HepG2 (cell line): Measurements from ENCODE around the gene RPUSD4. TPM values are rescaled to one million over a fixed set of nuclear protein-coding genes. Genes with fewer than 3 reads are reported as not detected.
A peak's percentile ranks its signal among the peaks of the same experiment; 100 is the strongest.

ENCODE experiments used
- AGO2 ChIP-seq: fragments of 200-400 bp; formaldehyde crosslinking; optimal IDR thresholded peaks from 2 replicates; pipeline ENCODE3; 2017; ENCODE audit warnings: mild to moderate bottlenecking, low read depth, low read length, moderate library complexity
- CEBPB ChIP-seq: IDR thresholded peaks from 2 replicates; pipeline ENCODE4 v1.6.1; 2011; ENCODE audit warnings: low read depth, low read length, improper control_type of control experiment, borderline replicate concordance
- CREB1 ChIP-seq, 2 experiments: fragments of 450-650 bp in 1 of 2; IDR thresholded peaks; 2 replicates each; pipeline ENCODE4 v1.6.1; 2016 to 2017; ENCODE audit warnings: control low read depth in 1 of 2, mild to moderate bottlenecking in 1 of 2, missing compliant biosample characterization in 1 of 2, missing genetic modification characterization in 1 of 2
- EEA1 ChIP-seq: sonication (generic); formaldehyde crosslinking; IDR thresholded peaks from 2 replicates; pipeline ENCODE4 v1.5.1; 2020; ENCODE audit warnings: mild to moderate bottlenecking, missing genetic modification reagents, borderline replicate concordance
- ETV5 ChIP-seq: IDR thresholded peaks from 2 replicates; pipeline ENCODE4 v1.6.1; 2018; ENCODE audit warnings: missing biosample characterization, missing genetic modification reagents, inconsistent platforms, borderline replicate concordance
- FOXA3 ChIP-seq: IDR thresholded peaks from 2 replicates; pipeline ENCODE4 v1.6.1; 2016; ENCODE audit warnings: missing genetic modification reagents, missing compliant biosample characterization
- HMG20A ChIP-seq: IDR thresholded peaks from 2 replicates; pipeline ENCODE4 v1.6.1; 2016; ENCODE audit warnings: borderline replicate concordance
- HNF4A ChIP-seq: sonication (generic); formaldehyde crosslinking; IDR thresholded peaks from 2 replicates; pipeline ENCODE4 v1.4.0; 2020; ENCODE audit warnings: missing genetic modification reagents
- HNRNPLL ChIP-seq: fragments of 200-400 bp; formaldehyde crosslinking; IDR thresholded peaks from 2 replicates; pipeline ENCODE4 v1.6.1; 2017; ENCODE audit warnings: mild to moderate bottlenecking, low read depth, low read length; ENCODE audit not compliant: poor library complexity, severe bottlenecking
- JDP2 ChIP-seq: sonication (generic); formaldehyde crosslinking; IDR thresholded peaks from 2 replicates; pipeline ENCODE4 v1.8.1; 2022; ENCODE audit warnings: missing genetic modification reagents, borderline replicate concordance
- KAT8 ChIP-seq: IDR thresholded peaks from 2 replicates; pipeline ENCODE4 v1.6.1; 2016; ENCODE audit warnings: missing genetic modification reagents, missing compliant biosample characterization
- KLF15 ChIP-seq: sonication (generic); formaldehyde crosslinking; IDR thresholded peaks from 2 replicates; pipeline ENCODE4 v1.8.1; 2023; ENCODE audit warnings: borderline replicate concordance, mild to moderate bottlenecking, inconsistent platforms, missing genetic modification reagents, mixed read lengths
- MYNN ChIP-seq: sonication (generic); formaldehyde crosslinking; IDR thresholded peaks from 2 replicates; pipeline ENCODE4 v1.4.0; 2020; ENCODE audit warnings: mild to moderate bottlenecking, low read depth, missing genetic modification reagents
- NCOR1 ChIP-seq: fragments of 200-600 bp; sonication (generic); IDR thresholded peaks from 2 replicates; pipeline ENCODE4 v1.7.0; 2017; ENCODE audit warnings: antibody characterized with exemption, low read length, borderline replicate concordance
- PRMT3 ChIP-seq: sonication (generic); formaldehyde crosslinking; IDR thresholded peaks from 2 replicates; pipeline ENCODE4 v1.8.1; 2022; ENCODE audit warnings: low read depth, mild to moderate bottlenecking, moderate library complexity, missing genetic modification reagents, borderline replicate concordance
- SALL1 ChIP-seq: sonication (generic); formaldehyde crosslinking; IDR thresholded peaks from 2 replicates; pipeline ENCODE4 v1.8.0; 2022; ENCODE audit warnings: mild to moderate bottlenecking, missing genetic modification reagents
- THAP11 ChIP-seq: IDR thresholded peaks from 2 replicates; pipeline ENCODE4 v1.6.1; 2016; ENCODE audit warnings: missing biosample characterization, missing genetic modification reagents
- ZNF660 ChIP-seq: sonication (generic); formaldehyde crosslinking; IDR thresholded peaks from 2 replicates; pipeline ENCODE4 v1.5.1; 2020; ENCODE audit warnings: mild to moderate bottlenecking, low read depth, missing genetic modification reagents, borderline replicate concordance
- polyA plus RNA-seq, 8 experiments: library from polyadenylated mRNA; depleted of rRNA in 3 of 8; stranded (reverse) in 7 of 8; unstranded in 1 of 8; fragments of >200 nt; fragmentation: Illumina TruSeq in 4 of 8; extraction: Trizol in 4 of 8; gene quantifications; 2 replicates each; pipeline versions ENCODE4 v1.2.1 to v1.2.3, GENCODE V29; 2011 to 2016; ENCODE audit warnings: low read depth in 4 of 8, missing spikeins in 1 of 8, mixed read lengths in 1 of 8; ENCODE audit not compliant: insufficient read depth in 1 of 8
- total RNA-seq, 5 experiments: library from RNA; depleted of rRNA; stranded (reverse); fragments of >200 nt; fragmentation: Illumina TruSeq; extraction: Trizol; gene quantifications; 2 replicates each; pipeline ENCODE4 v1.2.3, GENCODE V29; 2016; ENCODE audit warnings: low read depth in 1 of 5
- TF ChIP-seq, protein P1 (sequence below): sonication (generic); formaldehyde crosslinking; IDR thresholded peaks from 2 replicates; pipeline ENCODE4 v1.8.0; 2022; ENCODE audit warnings: missing genetic modification reagents, mild to moderate bottlenecking, borderline replicate concordance
- TF ChIP-seq, protein P2 (sequence below): sonication (generic); formaldehyde crosslinking; IDR thresholded peaks from 2 replicates; pipeline ENCODE4 v1.5.0; 2020; ENCODE audit warnings: mild to moderate bottlenecking, missing genetic modification reagents, borderline replicate concordance

The RPUSD4 gene
- total and polyA plus RNA-seq, 2 of the 13 experiments (the other 11 are each of a cell fraction or from before 2014, with no cell fraction given) = 45.0 to 52.9 TPM

DNA sequence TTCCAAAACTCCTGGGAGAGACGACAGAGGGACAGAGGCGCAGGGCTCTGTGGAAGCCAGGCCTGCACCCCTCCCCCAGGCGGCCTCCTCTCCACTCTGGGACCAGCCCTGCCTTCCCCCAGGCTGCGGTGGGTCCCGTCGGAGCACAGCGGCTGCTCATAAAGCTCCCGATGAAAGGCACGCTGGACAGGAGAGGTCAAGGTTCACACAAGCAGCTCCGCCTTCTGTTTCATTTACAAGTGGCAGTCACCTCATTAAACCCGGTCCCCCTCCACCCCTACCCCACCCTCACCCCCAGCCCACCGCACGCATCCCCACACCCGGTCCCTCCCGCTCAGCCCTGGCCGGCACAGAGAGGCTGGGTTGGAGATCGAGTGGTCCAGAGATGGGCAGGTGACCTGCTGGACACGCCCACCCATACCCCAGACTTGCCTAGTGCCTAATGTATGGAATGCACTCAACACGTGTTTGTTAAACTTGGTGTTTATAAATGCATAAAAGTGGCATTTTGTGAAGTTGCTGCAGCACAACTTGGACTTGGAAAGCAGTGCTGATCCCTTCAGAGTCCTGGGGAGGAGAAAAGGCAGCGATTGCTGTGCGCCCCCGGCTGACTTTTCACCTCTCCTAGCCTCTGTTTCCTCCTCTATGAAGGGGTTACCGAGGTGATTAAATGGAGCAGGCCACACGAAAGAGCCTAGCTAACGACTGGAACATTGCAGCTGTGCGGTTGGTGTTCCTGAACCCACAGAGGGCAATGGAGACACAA is 26.0 kb downstream of the RPUSD4 start (continued):
- TF ChIP-seq, protein P1, sequence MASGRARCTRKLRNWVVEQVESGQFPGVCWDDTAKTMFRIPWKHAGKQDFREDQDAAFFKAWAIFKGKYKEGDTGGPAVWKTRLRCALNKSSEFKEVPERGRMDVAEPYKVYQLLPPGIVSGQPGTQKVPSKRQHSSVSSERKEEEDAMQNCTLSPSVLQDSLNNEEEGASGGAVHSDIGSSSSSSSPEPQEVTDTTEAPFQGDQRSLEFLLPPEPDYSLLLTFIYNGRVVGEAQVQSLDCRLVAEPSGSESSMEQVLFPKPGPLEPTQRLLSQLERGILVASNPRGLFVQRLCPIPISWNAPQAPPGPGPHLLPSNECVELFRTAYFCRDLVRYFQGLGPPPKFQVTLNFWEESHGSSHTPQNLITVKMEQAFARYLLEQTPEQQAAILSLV (CRISPR knock-in tag) = 0 out of 2 replicates have a peak, but pooled peaks have one; percentile 78
- TF ChIP-seq HMG20A (CRISPR knock-in tag) (no peak), KLF15 (no peak), THAP11 (no peak), EEA1 (CRISPR knock-in tag) (no peak), PRMT3 (CRISPR knock-in tag) (peak; percentile 55; the same call in 1 of the 2 replicates), ETV5 (CRISPR knock-in tag) (no peak), SALL1 (CRISPR knock-in tag) (peak; percentile 52; the same call in 1 of the 2 replicates), ZNF660 (CRISPR knock-in tag) (no peak), MYNN (CRISPR knock-in tag) (no peak), JDP2 (CRISPR knock-in tag) (no peak), HNF4A (CRISPR knock-in tag) (peak; percentile 77), AGO2 (peak; percentile 56), CREB1 (IDR thresholded peaks at IDR 0.05) (no peak), CREB1 (CRISPR knock-in tag; IDR thresholded peaks at IDR 0.05) (no peak), FOXA3 (0 out of 2 replicates have a peak, but pooled peaks have one; percentile 18), CEBPB (no peak), HNRNPLL (peak; percentile 21), NCOR1 (peak; percentile 36; the same call in 1 of the 2 replicates), KAT8 (peak; percentile 25; the same call in 1 of the 2 replicates)
- TF ChIP-seq, protein P2, sequence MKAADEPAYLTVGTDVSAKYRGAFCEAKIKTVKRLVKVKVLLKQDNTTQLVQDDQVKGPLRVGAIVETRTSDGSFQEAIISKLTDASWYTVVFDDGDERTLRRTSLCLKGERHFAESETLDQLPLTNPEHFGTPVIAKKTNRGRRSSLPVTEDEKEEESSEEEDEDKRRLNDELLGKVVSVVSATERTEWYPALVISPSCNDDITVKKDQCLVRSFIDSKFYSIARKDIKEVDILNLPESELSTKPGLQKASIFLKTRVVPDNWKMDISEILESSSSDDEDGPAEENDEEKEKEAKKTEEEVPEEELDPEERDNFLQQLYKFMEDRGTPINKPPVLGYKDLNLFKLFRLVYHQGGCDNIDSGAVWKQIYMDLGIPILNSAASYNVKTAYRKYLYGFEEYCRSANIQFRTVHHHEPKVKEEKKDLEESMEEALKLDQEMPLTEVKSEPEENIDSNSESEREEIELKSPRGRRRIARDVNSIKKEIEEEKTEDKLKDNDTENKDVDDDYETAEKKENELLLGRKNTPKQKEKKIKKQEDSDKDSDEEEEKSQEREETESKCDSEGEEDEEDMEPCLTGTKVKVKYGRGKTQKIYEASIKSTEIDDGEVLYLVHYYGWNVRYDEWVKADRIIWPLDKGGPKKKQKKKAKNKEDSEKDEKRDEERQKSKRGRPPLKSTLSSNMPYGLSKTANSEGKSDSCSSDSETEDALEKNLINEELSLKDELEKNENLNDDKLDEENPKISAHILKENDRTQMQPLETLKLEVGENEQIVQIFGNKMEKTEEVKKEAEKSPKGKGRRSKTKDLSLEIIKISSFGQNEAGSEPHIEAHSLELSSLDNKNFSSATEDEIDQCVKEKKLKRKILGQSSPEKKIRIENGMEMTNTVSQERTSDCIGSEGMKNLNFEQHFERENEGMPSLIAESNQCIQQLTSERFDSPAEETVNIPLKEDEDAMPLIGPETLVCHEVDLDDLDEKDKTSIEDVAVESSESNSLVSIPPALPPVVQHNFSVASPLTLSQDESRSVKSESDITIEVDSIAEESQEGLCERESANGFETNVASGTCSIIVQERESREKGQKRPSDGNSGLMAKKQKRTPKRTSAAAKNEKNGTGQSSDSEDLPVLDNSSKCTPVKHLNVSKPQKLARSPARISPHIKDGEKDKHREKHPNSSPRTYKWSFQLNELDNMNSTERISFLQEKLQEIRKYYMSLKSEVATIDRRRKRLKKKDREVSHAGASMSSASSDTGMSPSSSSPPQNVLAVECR (CRISPR knock-in tag) = peak; percentile 60; the same call in 1 of the 2 replicates
